ENCODE measurements around the gene XRCC5.

Gene XRCC5

GRCh38 chr2:216151313-216152025 is 42.3 kb downstream of the XRCC5 start:
- no peak for DNase-seq (ENCODE audit: extremely low read depth in 1 of 2, low read depth in 1 of 2)

GRCh38 chr2:216155954-216156353 is 46.8 kb downstream of the XRCC5 start:
- no peak for DNase-seq (ENCODE audit: extremely low read depth in 1 of 2, low read depth in 1 of 2)

- DNase-seq (ENCODE audit: extremely low read depth in 1 of 2, low read depth in 1 of 2): no peak
Measured at GRCh38 chr2:216156822-216157221, 47.7 kb downstream of the XRCC5 start.

- DNase-seq (ENCODE audit: extremely low read depth in 1 of 2, low read depth in 1 of 2): no peak
Measured at GRCh38 chr2:216159144-216159543, 50.0 kb downstream of the XRCC5 start.

GRCh38 chr2:216159646-216160045 is 50.5 kb downstream of the XRCC5 start:
- DNase-seq (ENCODE audit: extremely low read depth in 1 of 2, low read depth in 1 of 2): no peak

- DNase-seq (ENCODE audit: extremely low read depth in 1 of 2, low read depth in 1 of 2): no peak
Measured at GRCh38 chr2:216160786-216161185, 51.6 kb downstream of the XRCC5 start.

GRCh38 chr2:216161967-216162366 is 52.8 kb downstream of the XRCC5 start:
- DNase-seq (ENCODE audit: extremely low read depth in 1 of 2, low read depth in 1 of 2): no peak

GRCh38 chr2:216163518-216163917 is 54.4 kb downstream of the XRCC5 start:
- DNase-seq (ENCODE audit: extremely low read depth in 1 of 2, low read depth in 1 of 2): no peak

- DNase-seq (ENCODE audit: extremely low read depth in 1 of 2, low read depth in 1 of 2): no peak
Measured at GRCh38 chr2:216164087-216164486, 54.9 kb downstream of the XRCC5 start.

- DNase-seq (ENCODE audit: extremely low read depth in 1 of 2, low read depth in 1 of 2): no peak
Measured at GRCh38 chr2:216164576-216164975, 55.4 kb downstream of the XRCC5 start.

- DNase-seq (ENCODE audit: extremely low read depth in 1 of 2, low read depth in 1 of 2): no peak
Measured at GRCh38 chr2:216165711-216166110, 56.6 kb downstream of the XRCC5 start.

- DNase-seq (ENCODE audit: extremely low read depth in 1 of 2, low read depth in 1 of 2): no peak
Measured at GRCh38 chr2:216169087-216169486, 59.9 kb downstream of the XRCC5 start.

- DNase-seq (ENCODE audit: extremely low read depth in 1 of 2, low read depth in 1 of 2): no peak
Measured at GRCh38 chr2:216170076-216170763, 61.1 kb downstream of the XRCC5 start.

- DNase-seq (ENCODE audit: extremely low read depth in 1 of 2, low read depth in 1 of 2): no peak
Measured at GRCh38 chr2:216171011-216171410, 61.9 kb downstream of the XRCC5 start.

- no peak for DNase-seq (ENCODE audit: extremely low read depth in 1 of 2, low read depth in 1 of 2)
Measured at GRCh38 chr2:216172493-216172892, 63.3 kb downstream of the XRCC5 start.

GRCh38 chr2:216179015-216179414 is 69.9 kb downstream of the XRCC5 start:
- DNase-seq (ENCODE audit: extremely low read depth in 1 of 2, low read depth in 1 of 2): no peak

- DNase-seq (ENCODE audit: extremely low read depth in 1 of 2, low read depth in 1 of 2): no peak
Measured at GRCh38 chr2:216181351-216181750, 72.2 kb downstream of the XRCC5 start.

GRCh38 chr2:216181953-216182461 is 72.9 kb downstream of the XRCC5 start:
- no peak for DNase-seq (ENCODE audit: extremely low read depth in 1 of 2, low read depth in 1 of 2)

- DNase-seq (ENCODE audit: extremely low read depth in 1 of 2, low read depth in 1 of 2): no peak
Measured at GRCh38 chr2:216183462-216183861, 74.3 kb downstream of the XRCC5 start.

GRCh38 chr2:216188559-216188850 is 79.4 kb downstream of the XRCC5 start:
- DNase-seq (ENCODE audit: extremely low read depth in 1 of 2, low read depth in 1 of 2): no peak

GRCh38 chr2:216188956-216189355 is 79.8 kb downstream of the XRCC5 start:
- DNase-seq (ENCODE audit: extremely low read depth in 1 of 2, low read depth in 1 of 2): no peak

GRCh38 chr2:216189410-216189809 is 80.3 kb downstream of the XRCC5 start:
- no peak for DNase-seq (ENCODE audit: extremely low read depth in 1 of 2, low read depth in 1 of 2)

GRCh38 chr2:216192181-216192580 is 83.0 kb downstream of the XRCC5 start:
- DNase-seq (ENCODE audit: extremely low read depth in 1 of 2, low read depth in 1 of 2): no peak

Data from activated CD8-positive, alpha-beta memory T cell treated with anti-CD3 and anti-CD28 coated beads for 1 hour (primary cell).